H54 (cell line): ENCODE measurements around the gene DPP10.

Experiments
- DNase-seq: peaks from one replicate; pipeline ENCODE4 v3.0.0; 2011; ENCODE audit warnings: low spot score, mixed read lengths; ENCODE audit not compliant: insufficient read length
- FAIRE-seq: peaks from 3 replicates; lab custom pipeline; 2011; peaks lifted over from hg19 to GRCh38; lab: Jason Lieb, UNC
- POLR2A ChIP-seq: IDR thresholded peaks from 2 replicates; pipeline ENCODE4 v1.6.1; 2011; ENCODE audit warnings: low read depth, mild to moderate bottlenecking, low read length

The DPP10 gene

DNA sequence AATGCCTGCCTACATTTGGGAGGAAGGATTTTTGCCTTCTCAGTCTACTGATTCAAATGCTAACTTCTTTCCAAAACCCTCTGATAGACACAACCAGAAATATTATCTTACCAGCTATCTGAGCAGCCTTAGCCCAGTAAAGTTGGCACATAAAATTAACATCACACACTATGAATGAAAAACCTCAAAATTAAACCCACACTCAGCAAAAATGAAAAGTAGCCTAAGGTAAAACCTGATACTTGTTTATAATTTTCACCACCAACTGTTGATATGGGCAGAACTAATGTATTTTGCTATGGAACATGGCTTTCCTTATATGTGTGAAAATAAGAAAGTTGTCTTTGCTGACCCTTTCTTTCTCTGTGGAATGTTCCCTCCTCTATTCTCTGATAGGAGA is 226.0 kb downstream of the DPP10 start:
- FAIRE-seq (no peak), DNase-seq (no peak)
- TF ChIP-seq POLR2A = no peak

DNA sequence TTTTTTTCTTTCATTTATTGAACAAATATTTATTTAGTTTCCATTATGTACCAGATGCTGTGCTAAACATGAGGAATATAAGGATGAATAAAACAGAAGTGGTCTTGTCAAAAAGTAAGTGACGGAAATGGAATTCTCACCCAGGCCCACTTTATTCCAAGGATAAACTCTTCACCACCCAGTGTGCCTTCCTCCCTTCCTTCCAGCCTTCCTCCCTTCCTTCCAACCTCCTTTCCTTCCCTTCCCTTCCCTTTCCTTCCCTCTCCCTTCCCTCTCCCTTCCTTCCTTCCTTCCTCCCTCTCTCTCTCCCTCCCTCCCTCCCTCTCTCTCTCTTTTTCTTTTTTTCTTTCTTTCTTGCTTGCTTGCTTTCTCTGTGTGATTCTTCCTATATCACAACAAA is 240.8 kb downstream of the DPP10 start:
- TF ChIP-seq POLR2A = no peak
- FAIRE-seq (no peak), DNase-seq (no peak)

DNA sequence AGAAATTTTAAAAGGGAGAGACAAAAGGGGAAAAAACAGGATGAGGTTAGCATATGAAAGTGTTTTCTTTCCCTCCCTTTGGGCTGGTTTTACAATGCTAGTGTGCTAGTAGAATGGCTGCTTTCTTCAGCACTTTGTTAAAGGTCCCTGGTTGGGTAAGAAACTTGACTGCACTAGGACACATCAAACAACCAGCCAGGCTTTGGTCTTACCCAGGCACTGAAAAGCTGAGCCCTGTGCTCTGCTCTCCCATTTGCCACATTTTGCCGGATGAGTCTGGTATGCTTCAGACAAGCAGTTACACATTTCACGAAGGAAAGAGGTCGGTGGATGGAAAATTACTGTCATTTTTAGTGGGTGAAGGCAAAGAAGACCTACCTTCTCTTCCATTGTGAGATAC is 242.0 kb downstream of the DPP10 start:
- TF ChIP-seq POLR2A = no peak
- no peak for DNase-seq
- FAIRE-seq = no peak

DNA sequence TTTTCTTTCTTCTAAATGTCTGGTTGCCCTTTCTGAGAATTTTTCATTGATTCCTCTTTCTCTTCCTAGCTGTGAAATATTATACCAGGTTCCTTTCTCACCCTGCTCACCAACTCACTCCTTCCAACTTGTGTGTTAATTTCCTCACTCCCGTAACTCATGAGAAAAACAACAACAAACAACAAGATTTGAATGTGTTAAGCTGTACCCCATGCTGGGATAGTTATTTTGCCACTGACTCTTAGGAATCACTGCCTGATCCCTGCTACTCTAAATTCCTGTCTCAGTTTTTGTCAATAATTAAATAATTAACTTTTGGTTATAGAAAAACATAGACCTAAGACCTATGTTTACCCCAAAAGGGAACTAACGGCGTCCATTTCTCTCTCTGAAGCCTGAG is 242.7 kb downstream of the DPP10 start:
- FAIRE-seq (no peak), DNase-seq (no peak)
- no peak for TF ChIP-seq POLR2A

DNA sequence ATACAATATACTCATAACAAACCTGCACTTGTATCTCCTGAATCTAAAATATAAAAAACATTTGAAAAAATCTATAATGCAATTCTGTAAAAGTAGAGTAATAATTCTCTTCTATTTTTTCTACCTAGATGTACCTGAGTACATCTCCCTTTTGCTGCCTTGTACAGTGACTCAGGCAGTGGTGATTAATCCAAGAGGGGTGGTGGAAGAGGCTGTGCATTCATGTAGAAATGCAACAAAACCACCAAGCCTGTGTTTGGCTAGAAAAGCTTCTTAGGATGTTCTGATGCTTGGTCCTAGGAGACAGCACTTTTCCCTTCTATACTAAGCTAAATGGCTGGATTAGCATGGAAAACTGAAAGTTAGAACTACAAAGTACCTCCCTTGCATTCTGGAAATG is 245.8 kb downstream of the DPP10 start:
- DNase-seq (no peak), FAIRE-seq (no peak)
- TF ChIP-seq POLR2A = no peak

DNA sequence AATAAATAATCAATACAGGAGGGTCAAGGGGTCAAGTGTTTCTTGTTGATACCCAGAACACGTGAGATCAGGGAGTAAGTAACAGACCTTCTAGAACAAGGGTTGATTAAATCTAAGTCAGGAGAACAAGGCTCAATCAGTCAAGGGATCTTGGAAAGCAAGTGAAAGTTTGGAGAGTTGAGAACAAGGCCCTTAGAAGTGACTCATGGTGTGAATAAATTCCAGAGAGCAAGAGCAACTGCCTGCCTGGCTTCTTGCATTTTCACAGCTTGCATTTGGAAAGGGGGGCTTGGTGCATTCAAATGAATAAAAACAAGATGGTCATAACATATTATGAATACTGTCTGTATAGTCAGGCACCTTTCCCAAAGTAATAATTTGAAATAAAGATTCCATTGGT is 256.1 kb downstream of the DPP10 start:
- FAIRE-seq (no peak), DNase-seq (no peak)
- no peak for TF ChIP-seq POLR2A

DNA sequence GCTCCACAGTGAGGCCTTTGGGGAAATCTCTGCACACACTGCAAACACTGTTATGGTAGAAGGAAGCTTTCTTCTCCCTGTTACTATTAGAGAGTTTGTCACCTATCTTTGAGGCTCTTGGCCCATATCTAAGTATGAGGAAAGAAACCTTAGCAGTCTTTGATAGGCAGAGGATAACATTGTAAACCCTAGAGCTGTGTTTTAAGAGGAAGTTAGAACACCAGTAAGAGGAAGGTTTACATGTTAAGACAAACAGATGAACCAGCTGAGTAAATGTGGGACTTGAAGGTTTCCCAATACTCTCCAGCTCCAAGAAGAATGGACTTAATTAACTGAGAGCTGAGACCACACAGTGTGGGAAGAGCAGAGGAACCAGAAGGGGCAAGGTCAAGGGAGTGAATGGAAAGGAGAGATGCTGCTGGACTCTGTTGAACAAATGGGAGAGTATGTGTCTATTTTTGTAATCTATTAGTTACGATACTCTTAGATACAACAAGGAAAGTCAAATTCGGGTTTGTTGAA is 257.0 kb downstream of the DPP10 start:
- FAIRE-seq = no peak
- no peak for TF ChIP-seq POLR2A
- DNase-seq = no peak

DNA sequence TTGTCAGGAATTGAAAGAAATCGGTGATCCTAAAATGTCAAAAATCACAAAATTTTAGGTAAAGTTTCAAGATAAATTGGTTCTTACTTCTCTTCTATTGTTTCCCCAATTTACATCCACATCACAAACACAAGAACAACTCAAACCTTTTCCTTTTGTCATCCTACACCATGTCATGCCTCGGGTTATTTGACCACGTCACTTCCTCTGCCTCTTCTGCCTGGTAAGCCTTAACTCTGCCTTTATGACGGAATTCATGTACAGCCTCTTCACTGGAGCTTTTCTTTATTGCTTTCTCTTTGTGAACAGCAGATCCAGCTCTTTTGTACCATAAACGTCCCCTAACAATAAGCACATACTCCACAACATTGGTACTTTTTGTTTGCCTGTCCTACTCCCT is 258.0 kb downstream of the DPP10 start:
- TF ChIP-seq POLR2A = no peak
- no peak for DNase-seq
- no peak for FAIRE-seq

DNA sequence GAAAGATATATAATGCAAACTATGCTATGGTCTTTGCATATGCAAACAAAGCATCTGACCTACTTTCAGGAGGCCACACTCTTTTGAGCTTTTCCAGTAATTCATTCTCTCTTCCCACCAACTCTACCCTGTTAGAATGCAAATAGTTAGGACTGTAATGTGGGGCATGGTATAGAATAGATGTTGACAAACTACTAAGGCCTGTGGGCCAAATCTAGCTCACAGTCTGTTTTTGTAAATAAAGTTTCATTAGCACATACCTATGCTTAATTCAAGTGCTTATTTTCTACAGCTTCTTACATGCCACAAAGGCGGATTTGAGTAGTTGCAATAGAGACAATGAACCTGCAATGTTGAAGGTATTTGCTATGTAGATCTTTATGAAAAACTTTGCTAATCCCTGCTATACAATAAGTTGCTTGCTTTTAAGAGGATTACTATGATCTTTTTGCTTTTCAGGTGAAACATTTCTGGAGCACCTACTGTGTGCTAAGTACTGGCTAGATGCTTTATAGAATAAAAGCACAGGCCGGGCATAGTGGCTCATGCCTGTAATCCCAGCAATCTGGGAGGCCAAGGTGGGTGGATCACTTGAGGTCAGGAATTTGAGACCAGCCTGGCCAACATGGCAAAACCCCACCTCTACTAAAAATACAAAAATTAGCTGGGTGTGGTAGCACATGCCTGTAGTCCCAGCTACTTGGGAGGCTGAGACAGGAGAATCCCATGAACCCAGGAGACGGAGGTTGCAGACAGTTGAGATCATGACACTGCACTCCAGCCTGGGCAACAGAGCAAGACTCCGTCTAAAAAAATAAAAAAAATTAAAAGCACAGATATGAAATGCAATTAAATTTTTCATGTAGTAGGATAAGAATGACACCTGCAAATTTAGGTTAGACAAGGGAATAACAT is 267.8 kb downstream of the DPP10 start:
- TF ChIP-seq POLR2A = no peak
- DNase-seq (no peak), FAIRE-seq (no peak)

DNA sequence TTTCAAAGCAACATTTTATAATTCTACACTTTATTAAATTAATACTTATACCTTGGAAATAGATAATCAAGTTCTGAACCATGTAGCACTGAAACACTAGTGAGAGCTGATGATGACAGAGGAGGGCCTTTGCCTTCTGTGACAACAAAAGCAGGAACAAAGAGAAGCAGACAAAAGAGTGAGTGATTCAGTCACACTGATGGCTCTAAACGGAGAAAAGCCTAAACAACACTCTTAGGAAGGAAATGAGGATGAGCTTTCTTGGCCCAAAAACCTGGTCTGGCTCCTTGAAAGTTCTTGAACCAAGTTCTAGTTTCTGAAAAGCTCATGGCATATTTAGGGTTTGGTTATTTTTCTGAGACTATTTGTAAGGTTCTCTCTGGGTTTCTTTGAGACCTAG is 271.9 kb downstream of the DPP10 start:
- TF ChIP-seq POLR2A = no peak
- FAIRE-seq = no peak
- no peak for DNase-seq

DNA sequence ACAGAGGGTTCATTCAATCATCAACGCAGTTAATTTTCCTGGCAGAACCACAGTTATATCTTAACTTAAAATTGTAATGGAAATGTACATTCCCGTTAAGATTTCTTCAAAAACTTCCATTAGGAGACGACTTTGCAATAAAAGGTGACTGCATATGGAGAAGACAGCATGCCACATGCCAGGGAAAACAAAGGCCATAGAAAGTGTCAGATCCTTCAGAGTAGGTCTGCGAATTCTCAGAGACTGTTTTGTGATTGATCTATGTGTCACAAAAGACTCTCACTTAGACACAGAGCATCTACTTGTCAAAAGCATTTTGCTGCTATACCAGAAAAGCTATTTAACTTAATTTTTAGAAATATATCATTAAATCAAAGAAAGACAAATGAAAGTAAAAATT is 274.6 kb downstream of the DPP10 start:
- no peak for FAIRE-seq
- DNase-seq = no peak

DNA sequence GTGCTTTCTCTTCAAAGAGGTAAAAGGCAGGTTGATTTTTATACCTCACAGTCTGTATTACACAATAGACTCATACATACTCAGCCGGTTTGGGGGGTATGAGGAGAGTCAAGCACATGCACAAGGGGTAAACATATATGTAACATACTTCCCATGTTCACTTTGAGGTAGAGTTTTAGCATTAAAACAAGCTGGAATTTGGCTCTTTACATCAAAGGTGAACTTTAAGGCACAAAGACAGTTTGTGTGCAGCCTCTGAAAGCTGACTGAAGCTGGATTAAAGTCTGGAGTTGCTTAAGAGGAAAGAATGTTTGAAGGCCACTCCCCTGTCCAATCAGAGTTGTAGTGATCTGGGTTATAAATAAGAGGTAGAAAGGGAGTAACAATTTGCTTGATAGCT is 282.0 kb downstream of the DPP10 start:
- no peak for TF ChIP-seq POLR2A
- FAIRE-seq = no peak
- DNase-seq = no peak

More for the DNA sequence above, 274.6 kb downstream of the DPP10 start:
- TF ChIP-seq POLR2A = no peak

DNA sequence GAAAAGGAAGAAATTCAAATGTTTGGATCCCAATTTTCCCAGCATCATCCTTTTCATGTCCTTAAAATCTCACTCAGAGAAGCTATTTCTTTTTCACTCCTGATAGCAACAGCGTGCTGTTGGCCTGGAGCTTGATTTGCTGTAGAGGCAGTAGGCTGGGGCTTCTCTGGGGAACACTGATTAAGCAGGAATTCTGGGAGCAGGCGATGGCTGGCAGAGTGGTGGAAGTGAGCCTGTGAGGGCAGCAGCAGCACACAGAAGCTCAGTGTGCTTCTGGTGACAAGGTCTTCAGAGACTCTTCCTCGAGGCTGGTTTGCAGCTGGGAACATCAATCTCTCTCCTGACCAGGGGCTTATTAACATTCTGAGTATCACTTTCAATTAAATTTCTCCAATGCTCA is 284.6 kb downstream of the DPP10 start:
- FAIRE-seq = no peak
- DNase-seq = no peak

DNA sequence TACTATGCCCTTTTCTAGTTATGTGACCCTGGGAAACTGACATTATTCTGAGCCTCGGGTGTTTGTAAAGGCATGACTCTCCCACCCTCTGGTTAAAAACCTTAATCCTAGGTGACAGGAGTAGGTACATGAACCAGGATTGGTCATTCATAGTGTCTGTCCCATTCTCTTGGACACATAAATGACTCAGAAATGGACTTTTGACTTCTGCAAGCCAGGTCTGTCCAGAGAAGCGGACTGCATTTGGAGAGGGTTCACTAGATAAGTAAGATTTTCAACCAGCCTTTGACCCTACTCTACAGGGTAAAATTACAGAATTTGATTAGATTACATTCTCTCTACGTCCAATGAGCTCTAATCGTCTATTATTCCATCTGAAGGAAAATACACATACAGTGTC is 285.9 kb downstream of the DPP10 start:
- TF ChIP-seq POLR2A = no peak
- DNase-seq (no peak), FAIRE-seq (no peak)

More for the DNA sequence above, 284.6 kb downstream of the DPP10 start:
- no peak for TF ChIP-seq POLR2A

DNA sequence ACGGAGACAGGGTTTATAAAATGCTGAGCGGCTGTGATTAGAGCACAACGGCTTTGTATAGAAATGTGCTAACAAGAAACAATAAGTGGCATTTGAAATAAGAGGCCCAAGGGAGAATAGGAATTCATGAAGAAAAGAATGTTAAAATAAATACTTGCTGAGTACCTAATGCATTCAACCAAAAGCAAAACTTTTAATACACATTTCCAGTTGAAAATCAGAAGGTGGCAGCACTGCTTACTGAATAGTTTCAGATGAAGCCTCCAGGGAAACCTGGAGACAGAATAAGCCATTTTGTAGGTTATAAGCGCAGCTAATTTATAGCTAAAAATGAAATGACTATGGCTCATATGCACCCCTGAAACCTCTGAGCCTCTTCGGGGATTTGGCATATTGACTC is 286.6 kb downstream of the DPP10 start:
- FAIRE-seq (no peak), DNase-seq (no peak)
- no peak for TF ChIP-seq POLR2A
